ENCODE measurements around the gene OR1F1. TPM values are rescaled to one million over a fixed set of nuclear protein-coding genes. Genes with fewer than 3 reads are reported as not detected.

The OR1F1 gene
- polyA plus RNA-seq, 1 experiment: 0.64 TPM

GRCh38 chr16:3141781-3142311 is 46.2 kb upstream of the OR1F1 start:
- CTCF ChIA-PET: interaction anchor here (1.1 kb wide), 1 partner anchor 214 kb away, joined by 3 read pairs; no protein-coding TSS in a partner anchor
- POLR2A ChIA-PET: no interaction called here
- DNase-seq (ENCODE audit: low read depth): no peak
- TF ChIP-seq CTCF (IDR thresholded peaks at IDR 0.05; ENCODE audit: insufficient read depth, low read depth, low read length): no peak
- Histone ChIP-seq H3K36me3 (ENCODE audit: control insufficient read depth, insufficient read depth, low read length) (peaks cover 15% of the 10 kb centered on the region), H3K27me3 (ENCODE audit: control insufficient read depth, insufficient read depth, low read length) (no peaks in the 10 kb centered on the region), H3K4me3 (ENCODE audit: low read depth, low read length) (no peak overlapping the region)

- no peak for DNase-seq (ENCODE audit: low read depth)
- Histone ChIP-seq H3K36me3 (ENCODE audit: control insufficient read depth, insufficient read depth, low read length) (peaks cover 15% of the 10 kb centered on the region), H3K4me3 (ENCODE audit: low read depth, low read length) (no peak overlapping the region), H3K27me3 (ENCODE audit: control insufficient read depth, insufficient read depth, low read length) (no peaks in the 10 kb centered on the region)
- no peak for TF ChIP-seq CTCF (IDR thresholded peaks at IDR 0.05; ENCODE audit: insufficient read depth, low read depth, low read length)
- ChIA-PET CTCF (interaction anchor here (1.0 to 1.1 kb wide), 3 partner anchors 13 to 215 kb away, joined by 3 read pairs; no protein-coding TSS in a partner anchor), POLR2A (no interaction called here)
Measured at GRCh38 chr16:3142327-3142726, 45.7 kb upstream of the OR1F1 start.

GRCh38 chr16:3142770-3143169 is 45.2 kb upstream of the OR1F1 start:
- peaks cover 15% of the 10 kb centered on the region for H3K36me3 ChIP-seq (ENCODE audit: control insufficient read depth, insufficient read depth, low read length)
- no peak overlapping the region for H3K4me3 ChIP-seq (ENCODE audit: low read depth, low read length)
- no peaks in the 10 kb centered on the region for H3K27me3 ChIP-seq (ENCODE audit: control insufficient read depth, insufficient read depth, low read length)
- ChIA-PET POLR2A (no interaction called here), CTCF (interaction anchor here (1.0 to 1.1 kb wide), 3 partner anchors 13 to 215 kb away, joined by 3 read pairs; no protein-coding TSS in a partner anchor)
- no peak for TF ChIP-seq CTCF (IDR thresholded peaks at IDR 0.05; ENCODE audit: insufficient read depth, low read depth, low read length)
- DNase-seq (ENCODE audit: low read depth): no peak

- POLR2A ChIA-PET: no interaction called here
- TF ChIP-seq CTCF (IDR thresholded peaks at IDR 0.05; ENCODE audit: insufficient read depth, low read depth, low read length): no peak
- CTCF ChIA-PET: interaction anchor here (1.0 to 1.1 kb wide), 2 partner anchors 14 to 24 kb away, joined by 3 read pairs; no protein-coding TSS in a partner anchor
- Histone ChIP-seq H3K27me3 (ENCODE audit: control insufficient read depth, insufficient read depth, low read length) (no peaks in the 10 kb centered on the region), H3K36me3 (ENCODE audit: control insufficient read depth, insufficient read depth, low read length) (peaks cover 13% of the 10 kb centered on the region), H3K4me3 (ENCODE audit: low read depth, low read length) (no peak overlapping the region)
- no peak for DNase-seq (ENCODE audit: low read depth)
Measured at GRCh38 chr16:3143189-3143588, 44.8 kb upstream of the OR1F1 start.

- no peak for DNase-seq (ENCODE audit: low read depth)
- Histone ChIP-seq H3K27me3 (ENCODE audit: control insufficient read depth, insufficient read depth, low read length) (no peaks in the 10 kb centered on the region), H3K4me3 (ENCODE audit: low read depth, low read length) (no peak overlapping the region), H3K36me3 (ENCODE audit: control insufficient read depth, insufficient read depth, low read length) (peaks cover 12% of the 10 kb centered on the region)
- no peak for TF ChIP-seq CTCF (IDR thresholded peaks at IDR 0.05; ENCODE audit: insufficient read depth, low read depth, low read length)
- POLR2A ChIA-PET: no interaction called here
- CTCF ChIA-PET: interaction anchor here (0.7 kb wide), 2 partner anchors 112 to 140 kb away, joined by 3 read pairs; no protein-coding TSS in a partner anchor
Measured at GRCh38 chr16:3143598-3144320, 44.2 kb upstream of the OR1F1 start.

Data from BJ (cell line).